Mammary epithelial cell (primary cell): ENCODE results near the gene RASL12.

ENCODE experiments used
- EZH2 ChIP-seq: IDR thresholded peaks from 2 replicates; pipeline ENCODE4 v1.6.1; 2012; ENCODE audit warnings: low read length, inconsistent platforms, borderline replicate concordance
- TF ChIP-seq, protein P1 (sequence below), 2 donors: IDR thresholded peaks in 1 of 2; conservative IDR thresholded peaks in 1 of 2; 2 replicates each; pipeline ENCODE4 v1.5.1; 2011 to 2012; ENCODE audit warnings: inconsistent platforms in 2 of 2, low read length in 2 of 2, mild to moderate bottlenecking in 2 of 2, control low read depth in 1 of 2, low read depth in 1 of 2; ENCODE audit not compliant: insufficient read depth in 1 of 2; ENCODE audit errors: extremely low read depth in 1 of 2

DNA sequence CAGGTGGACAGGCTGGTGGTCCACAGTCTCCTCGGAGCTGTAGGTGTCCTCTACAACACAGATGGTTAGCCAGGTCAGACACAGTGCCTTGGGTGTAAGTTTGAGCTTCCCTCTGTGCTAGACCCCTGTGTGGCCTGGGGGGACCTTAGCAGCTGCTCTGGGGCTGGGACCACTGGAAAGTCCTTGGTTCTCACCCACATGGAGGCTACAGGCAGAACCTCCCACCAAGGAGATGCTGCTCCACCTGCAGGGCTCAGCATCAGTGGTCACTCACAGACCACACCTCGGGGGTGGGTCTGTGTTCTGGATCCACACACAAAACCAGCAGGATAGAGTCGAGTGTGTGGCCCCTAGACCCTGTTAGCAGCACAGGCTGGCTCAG lies 8.4 kb downstream of the RASL12 start:
- TF ChIP-seq EZH2, result no peak
- TF ChIP-seq, protein P1, sequence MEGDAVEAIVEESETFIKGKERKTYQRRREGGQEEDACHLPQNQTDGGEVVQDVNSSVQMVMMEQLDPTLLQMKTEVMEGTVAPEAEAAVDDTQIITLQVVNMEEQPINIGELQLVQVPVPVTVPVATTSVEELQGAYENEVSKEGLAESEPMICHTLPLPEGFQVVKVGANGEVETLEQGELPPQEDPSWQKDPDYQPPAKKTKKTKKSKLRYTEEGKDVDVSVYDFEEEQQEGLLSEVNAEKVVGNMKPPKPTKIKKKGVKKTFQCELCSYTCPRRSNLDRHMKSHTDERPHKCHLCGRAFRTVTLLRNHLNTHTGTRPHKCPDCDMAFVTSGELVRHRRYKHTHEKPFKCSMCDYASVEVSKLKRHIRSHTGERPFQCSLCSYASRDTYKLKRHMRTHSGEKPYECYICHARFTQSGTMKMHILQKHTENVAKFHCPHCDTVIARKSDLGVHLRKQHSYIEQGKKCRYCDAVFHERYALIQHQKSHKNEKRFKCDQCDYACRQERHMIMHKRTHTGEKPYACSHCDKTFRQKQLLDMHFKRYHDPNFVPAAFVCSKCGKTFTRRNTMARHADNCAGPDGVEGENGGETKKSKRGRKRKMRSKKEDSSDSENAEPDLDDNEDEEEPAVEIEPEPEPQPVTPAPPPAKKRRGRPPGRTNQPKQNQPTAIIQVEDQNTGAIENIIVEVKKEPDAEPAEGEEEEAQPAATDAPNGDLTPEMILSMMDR (conservative IDR thresholded peaks at IDR 0.05 in 1 of 2, IDR thresholded peaks at IDR 0.05 in 1 of 2; ENCODE audit: extremely low read depth in 1 of 2, insufficient read depth in 1 of 2, low read depth in 1 of 2, low read length in 2 of 2), result no peak
